ENCODE measurements around the gene NOX3. TPM values are rescaled to one million over a fixed set of nuclear protein-coding genes. Genes with fewer than 3 reads are reported as not detected.

NOX3 gene
- total RNA-seq (2021; fragmentation: NEBNext Ultra II Directional; extraction: Animal tissue kit (Norgen Biotek cat#: 25700)), result not detected
- long read RNA-seq, result 0 reads

GRCh38 chr6:155455766-155456165 is at the start of gene NOX3:
TSS of gene NOX3 (minus strand) at chr6:155455839. CDS start at chr6:155455800, 39 bp downstream.
- TF ChIP-seq CTCF (IDR thresholded peaks at IDR 0.05), result no peak
- Mint-ChIP-seq H3K4me1 (ENCODE audit: low read depth) (no peaks in the 10 kb centered on the region; the same call in 1 of the 2 replicates), H3K9me3 (no peaks in the 10 kb centered on the region), H3K27ac (no peak within 1 kb of the TSS), H3K4me3 (no peak within 1 kb of the TSS), H3K36me3 (ENCODE audit: low read depth) (no peaks in the 10 kb centered on the region), H3K27me3 (ENCODE audit: insufficient read depth) (0 out of 2 replicates have a peak, but pooled peaks cover 2% of the 10 kb centered on the region)
- no peak for DNase-seq

GRCh38 chr6:155504848-155505607 is 49.4 kb upstream of the NOX3 start:
- TF ChIP-seq CTCF (IDR thresholded peaks at IDR 0.05), result no peak
- peaks cover 2% of the 10 kb centered on the region; the same call in 1 of the 2 replicates for H3K27me3 Mint-ChIP-seq (ENCODE audit: insufficient read depth)
- H3K4me1 Mint-ChIP-seq (ENCODE audit: low read depth), result peaks cover 15% of the 10 kb centered on the region
- H3K27ac Mint-ChIP-seq, result peak overlapping the region; percentile 10; the same call in 1 of the 2 replicates
- no peak for DNase-seq
- H3K36me3 Mint-ChIP-seq (ENCODE audit: low read depth), result no peaks in the 10 kb centered on the region; the same call in 1 of the 2 replicates
- no peaks in the 10 kb centered on the region for H3K9me3 Mint-ChIP-seq
- H3K4me3 Mint-ChIP-seq, result no peak overlapping the region

DNA sequence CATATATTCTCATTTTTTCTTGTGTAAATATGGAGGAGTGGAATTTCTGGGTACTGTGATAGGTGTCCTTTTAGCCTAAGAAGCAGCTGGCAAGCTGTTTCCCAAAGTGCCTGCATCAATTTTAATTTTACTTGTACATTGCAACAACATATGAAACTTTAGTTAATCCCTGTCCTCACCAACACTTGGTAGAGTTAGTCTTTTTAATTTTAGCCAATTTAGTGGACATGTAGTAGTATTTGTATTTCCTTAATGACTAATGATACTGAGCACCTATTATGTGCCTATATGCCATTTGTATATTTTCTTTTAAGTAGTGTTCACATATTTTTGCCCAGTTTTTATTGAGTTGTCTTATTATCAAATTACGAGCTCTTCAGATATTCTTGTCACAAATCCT is 46.8 kb upstream of the NOX3 start:
- H3K27ac Mint-ChIP-seq, result no peak overlapping the region
- peaks cover 2% of the 10 kb centered on the region; the same call in 1 of the 2 replicates for H3K27me3 Mint-ChIP-seq (ENCODE audit: insufficient read depth)
- no peak overlapping the region for H3K4me3 Mint-ChIP-seq
- no peaks in the 10 kb centered on the region for H3K9me3 Mint-ChIP-seq
- H3K36me3 Mint-ChIP-seq (ENCODE audit: low read depth), result no peaks in the 10 kb centered on the region; the same call in 1 of the 2 replicates
- no peak for TF ChIP-seq CTCF (IDR thresholded peaks at IDR 0.05)
- no peak for DNase-seq
- H3K4me1 Mint-ChIP-seq (ENCODE audit: low read depth), result peaks cover 26% of the 10 kb centered on the region

GRCh38 chr6:155499574-155499973 is 43.9 kb upstream of the NOX3 start:
- Mint-ChIP-seq H3K4me3 (no peak overlapping the region), H3K36me3 (ENCODE audit: low read depth) (no peaks in the 10 kb centered on the region; the same call in 1 of the 2 replicates), H3K9me3 (no peaks in the 10 kb centered on the region), H3K4me1 (ENCODE audit: low read depth) (peaks cover 28% of the 10 kb centered on the region), H3K27ac (no peak overlapping the region), H3K27me3 (ENCODE audit: insufficient read depth) (no peaks in the 10 kb centered on the region)
- no peak for DNase-seq
- TF ChIP-seq CTCF (IDR thresholded peaks at IDR 0.05), result no peak

- no peaks in the 10 kb centered on the region; the same call in 1 of the 2 replicates for H3K36me3 Mint-ChIP-seq (ENCODE audit: low read depth)
- H3K4me1 Mint-ChIP-seq (ENCODE audit: low read depth), result peaks cover 40% of the 10 kb centered on the region
- TF ChIP-seq CTCF (IDR thresholded peaks at IDR 0.05), result peak; percentile 53
- H3K27ac Mint-ChIP-seq, result no peak overlapping the region
- no peak overlapping the region for H3K4me3 Mint-ChIP-seq
- DNase-seq, result peak; percentile 25
- H3K27me3 Mint-ChIP-seq (ENCODE audit: insufficient read depth), result no peaks in the 10 kb centered on the region
- H3K9me3 Mint-ChIP-seq, result no peaks in the 10 kb centered on the region
Measured at GRCh38 chr6:155498370-155498769, 42.7 kb upstream of the NOX3 start.

All from HFFc6 (cell line).